ENCODE results near the gene MEX3B.
A peak's percentile ranks its signal among the peaks of the same experiment; 100 is the strongest.

The MEX3B gene

DNA sequence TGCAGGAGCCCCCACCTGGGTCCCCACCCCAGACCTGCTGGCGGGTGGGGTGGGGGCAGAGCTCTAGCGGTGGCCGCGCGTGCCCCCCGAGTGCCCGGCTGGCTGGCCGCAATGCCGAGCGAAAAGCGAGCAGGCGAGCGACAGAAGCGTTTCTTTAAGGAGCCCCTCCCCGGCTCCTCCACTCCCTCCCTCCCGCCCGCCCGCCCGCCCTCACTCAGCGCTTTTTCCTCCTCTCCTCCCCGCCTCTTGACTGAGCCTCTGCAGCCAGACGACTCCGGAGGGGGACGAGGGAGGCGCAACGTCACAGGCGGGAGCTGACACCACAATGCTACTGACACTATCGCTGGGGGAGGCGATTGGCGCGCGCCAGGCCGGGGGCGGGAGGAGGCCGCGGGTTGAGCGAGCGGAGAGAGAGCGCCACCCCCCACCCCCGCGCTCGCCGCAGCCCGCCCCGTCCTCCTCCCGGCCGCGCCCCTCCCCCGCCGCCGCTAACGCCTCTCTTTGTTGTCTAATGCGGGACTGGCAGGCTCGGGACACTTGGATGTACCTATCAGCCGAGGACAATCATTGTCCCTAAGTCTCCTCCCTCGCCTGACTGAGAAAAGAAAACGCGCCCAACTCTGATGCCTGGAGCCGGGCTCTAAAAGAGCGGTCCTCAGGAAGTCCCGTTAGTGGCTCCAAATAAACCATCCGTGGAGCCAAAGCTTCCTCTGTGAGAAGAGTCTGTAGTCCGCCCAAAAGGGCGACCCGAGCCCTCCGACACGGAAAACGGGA lies at the start of gene MEX3B:
MEX3B (minus strand) TSS at position 127 of the 774 bp plus-strand sequence. CDS start 313 bp downstream, outside the sequence.
- peak; percentile 86 to 93 for DNase-seq (ENCODE audit: low read depth in 2 of 2)

DNA sequence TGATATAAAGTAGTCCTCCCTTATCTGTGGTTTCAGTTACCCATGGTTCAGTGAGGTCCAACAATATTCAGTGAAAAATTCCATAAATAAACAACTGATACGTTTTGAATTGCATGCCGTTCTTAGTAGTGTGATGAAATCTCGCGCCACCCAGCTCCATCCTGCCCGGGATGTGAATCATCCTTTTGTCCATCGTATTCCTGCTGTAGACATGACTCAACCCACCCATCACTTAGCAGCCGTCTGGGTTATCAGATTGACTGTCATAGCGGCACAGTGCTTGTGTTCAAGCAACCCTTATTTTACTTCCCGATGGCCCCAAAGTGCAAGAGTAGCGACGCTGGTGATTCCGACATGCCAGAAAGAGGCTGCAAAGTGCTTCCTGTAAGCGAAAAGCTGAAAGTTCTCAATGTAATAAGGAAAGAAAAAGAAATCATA lies 48.0 kb upstream of the MEX3B start:
- no peak for DNase-seq (ENCODE audit: low read depth in 2 of 2)

DNA sequence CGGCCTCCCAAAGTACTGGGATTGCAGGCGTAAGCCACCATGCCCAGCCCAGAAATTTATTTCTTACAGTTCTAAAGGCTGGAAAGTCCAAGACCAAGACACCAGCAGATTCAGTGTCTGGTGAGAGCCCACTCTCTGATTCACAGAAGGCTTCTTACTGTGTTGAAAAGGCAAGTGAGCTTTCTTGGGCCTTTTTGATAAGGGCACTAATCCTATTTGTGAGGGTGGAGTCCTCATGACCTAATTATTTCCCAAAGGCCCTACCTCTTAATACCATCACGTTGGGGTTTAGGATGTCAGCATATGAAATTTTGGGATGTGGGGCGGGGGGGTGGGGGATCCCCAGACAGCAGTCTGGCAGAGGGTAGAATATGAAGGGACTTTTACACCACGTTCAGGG lies 47.5 kb upstream of the MEX3B start:
- DNase-seq (ENCODE audit: low read depth in 2 of 2), result no peak

DNA sequence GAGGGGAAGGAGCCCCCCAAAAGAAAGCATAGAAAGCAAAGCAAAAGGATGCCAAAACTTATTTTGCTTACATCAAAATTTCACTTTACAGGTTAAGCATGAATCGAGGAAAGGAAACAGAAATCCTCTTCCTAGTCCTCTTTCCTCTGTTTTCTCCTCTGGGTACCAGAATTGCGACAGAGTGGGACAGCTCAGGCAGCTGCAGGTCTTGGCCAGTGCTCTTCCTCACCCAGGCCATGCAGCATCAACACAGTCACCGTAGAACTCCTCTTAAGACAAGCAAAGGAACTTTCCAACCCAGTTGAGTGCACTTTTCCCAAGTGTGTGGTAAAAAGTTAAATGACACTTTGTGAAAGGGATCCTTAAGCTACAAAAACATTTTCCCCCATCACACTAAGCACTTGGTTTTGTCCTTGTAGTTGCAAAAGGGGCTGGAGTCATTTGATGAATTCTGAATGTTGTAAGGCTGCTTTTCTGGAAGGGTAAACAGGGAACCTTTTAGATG lies 45.9 kb upstream of the MEX3B start:
- DNase-seq (ENCODE audit: low read depth in 2 of 2), result no peak

DNA sequence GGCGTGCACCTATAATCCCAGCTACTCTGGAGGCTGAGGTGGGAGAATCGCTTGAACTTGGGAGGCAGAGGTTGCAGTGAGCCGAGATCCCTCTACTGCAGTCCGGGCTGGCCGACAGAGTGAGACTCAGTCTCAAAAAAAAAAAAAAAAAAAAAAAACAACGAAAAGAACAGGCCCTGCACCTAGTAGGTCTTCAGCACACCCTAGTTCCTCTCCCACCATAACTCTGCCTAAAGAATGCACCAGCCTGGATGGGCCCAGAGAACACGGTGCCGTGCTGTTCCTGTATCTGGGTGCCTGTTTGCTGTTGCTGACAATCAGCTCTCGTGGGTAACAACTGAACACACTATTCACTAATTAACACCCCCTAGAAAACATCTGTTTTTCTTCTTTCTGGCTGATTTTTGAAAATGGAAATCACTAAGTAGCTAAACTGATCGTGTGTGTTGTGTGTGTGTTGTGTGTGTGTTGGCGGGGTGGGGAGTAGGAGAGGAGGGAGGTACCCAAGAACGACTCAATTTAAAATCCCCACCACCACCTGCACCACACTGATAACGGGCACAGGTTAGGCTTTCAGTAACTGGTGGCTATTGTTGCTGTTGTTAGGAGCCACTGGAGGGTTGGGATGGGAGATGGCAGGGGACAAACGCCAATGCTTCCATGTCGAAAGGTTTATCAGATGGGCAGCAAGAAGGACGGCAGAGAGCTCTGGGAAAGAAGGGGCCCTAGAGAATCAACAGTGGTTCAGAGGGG lies 40.6 kb upstream of the MEX3B start:
- no peak for DNase-seq (ENCODE audit: low read depth in 2 of 2)

DNA sequence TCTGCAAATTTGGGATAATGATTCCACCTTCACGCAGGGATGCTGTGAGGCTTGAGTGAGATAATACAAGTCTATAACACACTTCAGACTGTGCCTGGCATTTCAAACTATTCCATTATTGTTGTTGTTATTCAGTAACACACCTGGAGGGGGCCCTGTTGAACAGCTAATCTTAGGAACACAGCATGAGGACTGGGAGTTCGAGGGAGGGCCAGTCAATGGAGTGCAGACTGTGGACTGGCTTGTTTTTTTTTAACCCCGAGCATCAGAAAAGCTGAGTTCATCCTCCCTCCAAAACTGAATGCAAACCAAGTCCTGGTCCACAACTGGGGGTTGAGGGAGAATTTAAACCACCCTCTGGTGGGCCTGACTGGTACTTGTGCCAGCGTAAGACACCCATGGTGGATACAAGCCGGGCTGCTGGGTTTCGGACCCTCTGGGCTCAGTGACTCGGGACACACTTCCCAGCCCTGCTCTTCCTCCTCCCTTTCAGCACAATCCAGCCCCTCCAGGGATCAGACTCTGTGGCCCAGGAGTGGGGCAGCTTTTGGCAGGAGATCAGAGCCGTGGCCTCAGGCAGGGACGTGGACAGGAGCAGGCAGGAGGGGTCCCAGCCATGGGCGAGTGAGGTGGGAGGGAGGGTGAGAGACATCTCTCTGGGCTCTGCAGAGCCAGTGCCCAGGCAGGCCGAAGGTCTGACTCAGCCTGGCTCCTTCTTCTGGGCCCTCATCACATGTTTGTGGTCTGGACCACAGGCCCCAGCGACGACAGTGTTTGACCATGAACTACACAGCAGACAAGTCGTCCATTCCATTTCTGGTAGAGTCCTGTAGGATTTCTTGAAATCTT lies 36.3 kb upstream of the MEX3B start:
- no peak for DNase-seq (ENCODE audit: low read depth in 2 of 2)

DNA sequence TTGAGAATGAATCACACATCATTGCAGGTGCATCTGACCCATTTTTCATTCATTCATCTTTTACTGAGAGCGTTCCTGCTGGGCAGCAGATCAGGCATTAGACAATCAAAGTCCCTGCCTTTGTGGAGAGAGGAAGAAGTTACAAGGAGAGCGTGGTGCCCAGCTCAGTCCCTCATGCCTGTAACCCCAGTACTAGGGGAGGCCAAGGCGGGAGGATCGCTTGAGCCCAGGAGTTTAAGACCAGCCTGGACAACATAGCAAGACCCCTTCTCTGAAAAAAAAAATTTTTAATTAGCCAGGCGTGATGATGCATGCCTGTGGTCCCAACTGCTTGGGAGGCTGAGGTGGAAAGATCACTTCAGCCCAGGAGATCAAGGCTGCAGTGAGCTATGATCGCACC lies 35.0 kb upstream of the MEX3B start:
- no peak for DNase-seq (ENCODE audit: low read depth in 2 of 2)

DNA sequence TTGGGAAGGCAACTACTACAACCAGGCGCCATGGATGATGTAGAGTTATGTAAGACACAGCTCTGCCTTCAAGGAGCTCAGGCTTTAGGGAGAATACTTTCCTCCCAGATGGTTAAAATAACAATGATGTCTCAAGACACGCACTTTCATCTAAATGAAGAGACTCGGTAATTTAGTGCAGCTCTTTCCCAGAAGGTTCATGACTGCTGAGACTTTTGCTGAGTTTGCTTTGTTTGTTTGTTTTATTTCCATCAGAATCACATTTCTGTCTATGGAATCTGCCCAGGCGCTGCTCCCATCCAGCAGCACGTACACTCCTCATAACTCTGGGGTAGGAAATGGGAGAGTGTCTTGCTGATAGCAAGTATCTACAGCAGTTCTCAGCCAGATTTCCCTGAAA lies 33.9 kb upstream of the MEX3B start:
- DNase-seq (ENCODE audit: low read depth in 2 of 2), result no peak

DNA sequence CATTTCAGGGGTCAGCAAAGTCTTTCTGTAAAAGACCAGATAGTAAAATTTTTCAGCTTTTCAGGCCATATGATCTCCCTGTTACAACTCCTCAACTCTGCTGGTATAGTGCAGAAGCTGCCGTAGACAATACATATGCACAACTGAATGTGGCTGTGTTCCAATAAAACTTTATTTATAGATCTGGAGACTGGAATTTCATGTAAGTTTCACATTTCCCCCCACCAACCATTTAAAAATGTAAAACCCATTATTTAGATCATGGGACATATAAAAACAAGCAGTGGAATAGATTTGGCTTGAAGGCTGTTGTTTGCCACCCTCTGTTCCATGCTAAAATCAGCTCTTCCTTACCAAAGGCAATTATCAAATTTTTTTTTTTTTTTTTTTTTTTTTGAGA lies 28.8 kb upstream of the MEX3B start:
- DNase-seq (ENCODE audit: low read depth in 2 of 2), result no peak

DNA sequence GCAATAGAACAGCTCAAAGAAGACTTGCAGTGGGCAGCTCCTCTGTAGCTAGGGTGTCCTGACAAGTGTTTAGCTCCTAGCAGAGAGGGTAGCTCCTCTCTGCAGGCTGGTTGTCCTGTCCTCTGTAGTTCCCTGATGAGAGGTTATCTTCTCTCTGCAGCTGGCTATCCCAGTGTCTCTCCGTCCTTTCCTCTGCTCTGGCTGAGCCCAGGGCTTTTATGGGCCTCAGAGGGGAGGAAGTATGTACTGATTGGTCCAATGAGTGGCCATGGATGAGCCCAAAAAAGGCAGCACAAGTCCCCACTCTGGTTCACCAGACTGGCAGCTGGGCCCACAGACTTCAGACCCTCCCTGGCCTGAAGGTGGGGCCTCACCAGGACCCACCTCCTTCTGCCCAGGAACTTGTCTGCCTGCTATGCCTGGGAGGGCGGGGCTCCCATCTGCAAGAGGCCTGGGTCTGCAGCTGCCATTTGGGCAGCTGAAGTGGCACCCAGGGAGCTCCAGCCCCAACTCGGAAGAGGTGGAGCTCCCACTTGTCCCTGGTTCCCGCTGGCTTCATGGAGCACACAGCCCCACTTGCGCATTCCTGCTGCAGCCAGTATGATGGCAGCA lies 27.2 kb upstream of the MEX3B start:
- no peak for DNase-seq (ENCODE audit: low read depth in 2 of 2)

DNA sequence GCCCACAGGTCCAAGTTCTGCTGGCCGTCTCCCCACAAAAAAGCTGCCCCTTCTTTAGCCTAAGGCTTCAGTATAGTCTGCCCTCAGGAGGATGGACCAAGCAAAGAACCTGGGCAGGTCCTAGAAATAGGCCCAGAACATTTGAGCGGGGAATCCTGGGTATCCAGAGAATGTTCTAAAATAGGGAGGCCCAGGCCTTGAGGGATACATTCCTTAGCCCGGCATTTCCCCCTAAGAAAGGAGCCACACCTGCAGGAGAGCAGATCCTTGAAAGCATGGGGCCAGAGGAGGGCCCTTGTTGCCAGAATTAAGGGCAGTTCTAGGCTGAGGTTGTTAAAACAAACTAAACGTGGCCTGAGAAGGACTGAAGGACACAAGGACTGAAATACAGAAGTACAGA lies 20.6 kb upstream of the MEX3B start:
- no peak for DNase-seq (ENCODE audit: low read depth in 2 of 2)

DNA sequence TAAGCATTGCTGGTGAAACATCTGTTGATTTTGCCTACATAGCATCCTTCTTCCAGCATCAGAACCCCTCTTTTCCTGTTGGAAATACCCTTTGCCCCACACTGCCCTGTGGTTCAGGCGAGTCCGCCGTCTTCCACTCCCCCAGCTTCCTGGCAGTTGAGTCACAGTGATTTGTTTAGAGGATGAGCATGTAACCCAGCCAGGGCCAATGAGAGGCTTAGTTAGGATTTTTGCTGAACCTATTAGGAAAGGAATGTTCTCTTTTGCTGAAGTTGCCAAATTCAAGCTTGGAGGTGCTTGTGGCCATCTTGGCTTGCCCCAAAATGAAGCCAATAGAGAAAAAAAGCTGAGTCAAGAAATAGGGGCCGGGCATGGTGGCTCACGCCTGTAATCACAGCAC lies 19.0 kb upstream of the MEX3B start:
- no peak for DNase-seq (ENCODE audit: low read depth in 2 of 2)

DNA sequence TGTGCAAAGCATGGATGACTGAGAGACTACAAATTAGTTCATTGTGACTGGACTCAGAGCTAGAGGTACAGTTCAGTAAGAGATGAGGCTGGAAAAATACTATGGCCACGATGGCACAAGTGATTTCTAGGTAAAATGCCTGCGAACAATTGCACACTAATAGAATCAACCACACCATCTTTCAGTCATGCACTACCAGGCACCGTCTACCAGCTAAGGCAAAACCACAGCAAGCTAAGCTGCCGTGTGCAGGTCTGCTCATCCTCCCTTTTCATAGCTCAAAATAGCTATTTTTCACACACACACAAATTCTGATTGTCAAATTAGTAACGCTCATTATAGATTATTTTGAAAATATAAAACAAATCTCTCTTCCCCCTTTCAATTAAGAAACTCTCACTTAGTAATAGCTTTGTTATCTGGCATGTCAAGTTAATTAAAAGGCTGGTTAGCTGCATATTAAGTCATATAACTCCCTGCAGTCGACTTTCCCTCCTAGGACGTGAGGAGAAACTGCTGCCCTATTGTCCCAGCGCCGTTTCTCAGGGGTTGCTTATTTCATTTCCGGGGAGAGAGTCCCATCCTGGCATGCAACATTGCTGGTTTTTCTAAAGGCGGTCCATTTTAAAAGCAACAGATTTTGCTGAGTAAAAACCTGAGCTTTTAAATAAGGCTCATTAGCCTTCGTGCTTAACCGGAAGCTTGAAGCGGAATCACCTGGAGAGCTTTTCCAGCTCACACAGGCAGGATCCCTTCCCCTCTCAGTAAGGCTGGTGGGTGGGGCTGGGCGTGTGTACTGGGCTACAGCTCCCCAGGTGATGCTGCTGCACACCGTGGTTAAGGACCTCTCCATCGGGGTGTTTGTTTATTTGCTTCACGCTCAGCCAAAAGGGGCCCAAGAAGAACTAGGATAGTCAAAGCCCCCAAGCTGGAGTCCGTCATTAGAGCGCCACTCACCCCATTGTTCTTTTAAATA lies 16.9 kb upstream of the MEX3B start:
- no peak for DNase-seq (ENCODE audit: low read depth in 2 of 2)

DNA sequence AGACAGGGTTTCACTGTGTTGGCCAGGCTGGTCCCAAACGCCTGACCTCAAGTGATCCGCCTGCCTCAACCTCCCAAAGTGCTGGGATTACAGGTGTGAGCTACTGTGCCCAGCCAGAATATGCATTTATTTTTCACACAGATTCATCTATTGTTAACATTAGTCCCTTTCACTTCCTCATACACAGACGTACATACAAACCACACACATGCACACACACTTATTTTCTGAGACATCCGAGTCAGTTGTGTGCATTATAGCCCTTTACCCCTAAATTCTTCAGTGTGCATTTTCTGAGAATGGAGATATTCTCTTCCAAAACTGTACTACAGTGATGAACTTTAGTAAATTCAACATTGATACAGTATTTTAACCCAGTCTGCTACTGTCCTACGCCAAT lies 15.0 kb upstream of the MEX3B start:
- no peak for DNase-seq (ENCODE audit: low read depth in 2 of 2)

DNA sequence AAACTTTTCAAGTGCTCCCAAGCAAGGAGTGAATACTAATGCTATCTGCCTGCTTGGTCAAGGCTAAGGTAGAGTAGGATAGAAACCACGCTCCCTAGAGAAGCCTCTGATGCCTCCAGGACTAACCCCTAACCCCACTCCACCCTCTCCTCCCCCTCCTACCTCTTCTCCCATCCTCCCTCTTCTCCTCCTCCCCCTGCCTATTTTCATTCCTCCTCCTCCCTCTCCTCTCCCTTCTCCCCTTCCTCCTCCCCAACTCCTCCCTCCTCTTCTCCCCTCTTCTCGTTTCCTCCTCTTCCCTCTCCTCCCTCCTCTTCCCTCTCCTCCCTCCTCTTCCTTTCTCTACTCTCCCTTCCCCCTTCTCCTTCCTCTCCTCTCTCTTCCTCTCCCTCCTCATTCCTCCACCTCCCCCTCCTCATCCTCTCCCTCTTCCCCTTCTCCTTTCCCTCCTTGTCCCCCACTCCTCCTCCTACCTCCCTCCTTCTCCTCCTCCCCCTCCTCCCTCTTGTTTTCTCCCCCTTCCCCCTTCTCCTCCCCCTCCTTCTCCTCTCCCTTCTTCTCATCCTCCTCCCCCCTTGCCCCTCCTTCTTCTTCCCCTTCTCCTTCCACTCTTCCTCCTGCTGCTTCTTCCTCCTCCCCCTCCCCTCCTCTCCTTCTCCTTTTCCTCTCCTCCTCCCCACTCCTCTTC lies 12.8 kb upstream of the MEX3B start:
- DNase-seq (ENCODE audit: low read depth in 2 of 2), result no peak

DNA sequence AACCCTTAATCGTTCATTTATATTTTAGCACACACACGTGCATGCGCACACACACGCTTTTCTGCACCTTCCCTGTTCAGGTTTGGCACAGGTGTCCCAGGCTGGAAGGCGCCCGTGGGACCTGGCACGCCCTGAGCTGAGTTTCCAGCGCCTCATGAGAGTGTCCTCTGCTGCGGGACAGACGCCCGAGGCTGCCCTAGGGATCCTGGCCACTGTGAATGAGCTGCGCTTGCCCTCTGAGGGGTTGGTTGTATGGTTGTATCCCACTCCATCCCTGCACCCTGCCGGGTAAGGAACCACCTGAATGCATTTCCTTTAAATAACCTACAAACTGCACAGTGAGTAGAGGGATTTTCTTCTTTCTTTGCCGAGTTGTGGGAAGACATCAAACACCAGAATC lies 12.2 kb upstream of the MEX3B start:
- no peak for DNase-seq (ENCODE audit: low read depth in 2 of 2)

DNA sequence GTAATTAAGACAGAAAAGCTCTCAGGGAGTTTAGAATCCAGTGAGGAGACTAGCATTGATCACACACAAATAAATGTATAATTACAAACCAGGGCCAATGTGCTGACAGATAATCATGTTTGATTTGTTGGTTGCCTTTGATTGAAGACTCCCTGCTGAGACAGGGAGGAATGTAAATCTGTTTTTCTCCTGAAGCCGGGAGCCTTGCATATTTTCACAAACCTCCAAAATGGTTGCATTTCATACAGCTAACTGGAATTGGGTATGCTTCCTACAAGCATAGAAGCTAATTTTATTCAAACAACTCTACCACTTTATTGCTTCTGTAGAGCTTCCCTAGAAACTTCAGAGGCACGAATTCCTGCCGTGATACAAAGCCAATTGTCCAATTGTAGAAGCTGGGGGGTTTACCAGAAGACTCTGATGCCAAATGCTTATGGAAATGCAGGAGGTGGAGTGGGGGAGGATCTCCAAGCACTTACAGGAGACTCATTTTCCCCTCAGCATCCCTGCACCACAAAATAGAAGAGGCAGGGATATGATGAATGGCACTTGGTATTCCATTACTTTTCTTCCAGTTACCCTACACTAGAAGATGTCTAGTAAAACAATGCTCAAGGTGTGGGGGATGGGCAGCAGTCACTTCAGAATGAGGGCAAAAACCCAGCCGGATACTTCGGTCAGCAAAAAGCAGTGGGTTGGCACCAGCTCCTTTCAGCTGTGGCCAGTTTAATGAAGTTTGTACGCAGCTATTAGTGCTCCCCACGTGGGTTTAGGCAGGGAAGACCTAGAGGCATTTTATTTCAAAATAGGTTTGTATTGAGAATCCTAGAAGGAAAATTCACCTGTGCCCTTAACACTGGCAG lies 11.4 kb upstream of the MEX3B start:
- no peak for DNase-seq (ENCODE audit: low read depth in 2 of 2)

DNA sequence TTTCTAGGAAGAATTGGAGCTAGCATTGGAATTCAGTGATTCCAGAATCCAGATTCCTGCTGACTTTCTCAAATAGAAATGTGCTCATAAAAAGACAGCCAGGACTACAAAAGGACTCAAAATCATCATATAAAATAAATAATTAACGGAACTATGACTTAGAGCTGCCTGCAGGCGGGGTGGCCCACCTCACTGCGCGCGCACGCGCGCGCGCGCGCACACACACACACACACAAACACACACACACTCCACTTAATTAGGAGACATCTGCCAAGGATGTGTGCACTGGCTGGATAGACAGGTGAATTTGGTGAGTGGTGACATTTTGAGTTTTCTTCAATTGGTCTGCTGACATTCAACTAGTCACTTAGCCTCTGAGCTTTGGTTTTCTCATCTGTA lies 6.9 kb upstream of the MEX3B start:
- no peak for DNase-seq (ENCODE audit: low read depth in 2 of 2)

DNA sequence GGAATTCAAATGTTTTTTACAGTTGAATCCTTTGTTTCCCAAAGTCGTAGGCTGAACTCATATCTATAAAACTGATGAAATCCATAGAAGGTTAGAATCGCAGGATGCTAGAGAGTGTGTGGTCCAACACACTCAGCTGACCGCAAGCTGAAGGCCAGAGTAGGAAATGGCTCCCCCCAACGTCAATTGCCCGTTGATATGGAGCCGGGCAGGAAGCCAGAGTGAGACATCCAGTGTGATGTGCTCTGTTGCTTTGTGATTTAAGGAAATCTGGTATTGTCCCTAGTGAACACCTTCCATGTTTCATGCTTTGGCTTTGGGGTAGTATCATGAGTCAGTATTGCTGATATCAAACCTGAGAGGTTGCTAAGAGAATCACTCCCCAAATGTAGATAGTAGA lies 5.8 kb upstream of the MEX3B start:
- DNase-seq (ENCODE audit: low read depth in 2 of 2), result no peak
